ENCODE measurements around the gene TBXAS1.

The TBXAS1 gene

DNA sequence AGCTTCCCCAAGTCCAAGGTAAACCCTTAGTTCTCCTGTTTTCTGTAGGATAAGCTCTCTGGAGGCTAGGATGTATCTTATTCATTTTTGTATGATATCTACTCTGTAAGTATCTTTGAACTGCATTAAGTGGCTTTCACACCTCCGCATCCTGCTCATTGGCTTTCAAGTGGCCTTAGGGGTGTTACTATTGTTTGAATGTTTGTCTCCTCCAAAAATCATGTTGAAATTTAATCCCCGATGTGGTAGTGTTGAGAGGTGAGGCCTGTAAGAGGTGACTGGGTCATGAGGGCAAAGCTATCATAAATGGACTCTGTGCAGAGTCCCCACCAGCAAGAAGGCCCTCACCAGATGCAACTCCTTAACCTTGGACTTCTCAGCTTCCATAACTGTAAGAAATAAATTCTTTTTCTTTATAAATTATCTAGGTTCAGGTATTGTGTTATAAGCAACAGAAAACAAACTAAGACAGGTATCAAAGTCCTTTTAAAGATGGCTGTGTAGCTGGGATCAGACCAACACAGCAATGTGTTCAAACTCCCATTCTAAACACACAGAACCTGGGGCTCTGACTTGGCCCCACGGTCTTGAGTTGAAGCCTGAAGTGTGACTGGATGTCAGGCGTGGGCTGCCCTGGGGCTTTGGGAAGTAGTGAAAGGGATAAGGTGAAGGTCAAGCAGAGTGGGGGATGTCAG, 25.9 kb downstream of the TBXAS1 start:
- DNase-seq (ENCODE audit: low read depth in 2 of 2) = no peak

DNA sequence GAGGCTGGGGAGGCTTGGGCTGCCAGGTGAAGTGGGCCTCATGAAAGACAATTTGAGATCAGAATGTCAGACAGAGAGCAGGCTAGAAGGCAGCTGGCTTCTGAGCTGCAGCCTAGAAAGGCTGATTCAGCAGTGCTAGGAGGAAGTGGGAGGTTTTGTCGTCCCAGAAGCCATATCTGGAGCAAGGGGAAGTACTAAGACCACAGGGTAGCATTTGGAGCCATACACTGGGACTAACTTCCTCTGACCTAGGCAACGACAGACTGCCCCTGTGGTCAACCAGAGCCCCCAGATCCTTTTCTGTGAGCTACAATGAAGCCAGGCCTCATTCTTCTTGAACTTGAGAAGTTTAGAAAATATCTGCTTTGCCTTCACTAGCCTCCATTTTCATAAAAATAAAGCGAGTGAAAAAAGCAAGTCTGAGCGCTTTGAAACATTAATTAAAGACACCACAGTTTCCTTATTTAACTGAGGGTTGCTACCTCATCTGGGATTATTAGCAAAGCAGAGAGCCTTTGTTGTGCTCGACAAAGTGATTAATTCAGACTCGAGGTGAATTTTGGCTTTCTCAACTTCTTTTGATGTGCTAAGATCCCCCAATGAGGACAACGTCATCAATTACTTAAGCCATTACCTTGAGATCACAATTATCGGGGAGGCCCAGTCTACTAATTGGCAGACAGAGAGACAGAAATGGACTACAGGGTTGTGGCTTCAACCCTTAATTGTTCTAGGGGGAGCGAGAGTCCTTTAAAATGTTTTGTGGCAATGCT, 26.6 kb downstream of the TBXAS1 start:
- no peak for DNase-seq (ENCODE audit: low read depth in 2 of 2)

- DNase-seq (ENCODE audit: low read depth in 2 of 2) = no peak
These were observed 28.7 kb downstream of the TBXAS1 start for GRCh38 chr7:139857791-139858190.

GRCh38 chr7:139860090-139860775, 31.2 kb downstream of the TBXAS1 start:
- DNase-seq (ENCODE audit: low read depth in 2 of 2) = no peak

GRCh38 chr7:139861803-139862202, 32.7 kb downstream of the TBXAS1 start:
- DNase-seq (ENCODE audit: low read depth in 2 of 2) = no peak

GRCh38 chr7:139866047-139866837, 37.2 kb downstream of the TBXAS1 start:
- no peak for DNase-seq (ENCODE audit: low read depth in 2 of 2)

GRCh38 chr7:139867847-139868246, 38.8 kb downstream of the TBXAS1 start:
- no peak for DNase-seq (ENCODE audit: low read depth in 2 of 2)

DNA sequence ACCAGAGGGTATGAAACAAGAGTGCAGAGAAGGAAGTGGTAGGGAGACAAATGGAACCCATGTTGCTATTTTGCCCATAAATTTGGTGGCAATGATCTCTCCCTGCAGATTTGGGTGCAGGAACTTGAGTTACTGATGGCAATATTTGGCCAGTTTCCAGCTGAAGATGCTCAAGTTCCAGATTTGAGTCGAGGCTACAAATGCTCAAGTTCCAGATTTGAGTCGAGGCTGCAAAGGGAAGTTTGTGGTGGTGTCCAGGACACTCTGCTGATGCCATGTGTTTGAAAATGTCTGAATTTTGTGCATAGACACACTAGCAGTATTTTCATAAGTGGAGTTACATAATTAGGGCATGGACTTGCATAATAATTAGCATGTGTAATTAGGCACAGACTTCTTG, 40.8 kb downstream of the TBXAS1 start:
- DNase-seq (ENCODE audit: low read depth in 2 of 2) = no peak

GRCh38 chr7:139870380-139870779, 41.3 kb downstream of the TBXAS1 start:
- no peak for DNase-seq (ENCODE audit: low read depth in 2 of 2)

GRCh38 chr7:139871331-139871730, 42.3 kb downstream of the TBXAS1 start:
- peak; percentile 43 for DNase-seq (ENCODE audit: low read depth in 2 of 2)

DNA sequence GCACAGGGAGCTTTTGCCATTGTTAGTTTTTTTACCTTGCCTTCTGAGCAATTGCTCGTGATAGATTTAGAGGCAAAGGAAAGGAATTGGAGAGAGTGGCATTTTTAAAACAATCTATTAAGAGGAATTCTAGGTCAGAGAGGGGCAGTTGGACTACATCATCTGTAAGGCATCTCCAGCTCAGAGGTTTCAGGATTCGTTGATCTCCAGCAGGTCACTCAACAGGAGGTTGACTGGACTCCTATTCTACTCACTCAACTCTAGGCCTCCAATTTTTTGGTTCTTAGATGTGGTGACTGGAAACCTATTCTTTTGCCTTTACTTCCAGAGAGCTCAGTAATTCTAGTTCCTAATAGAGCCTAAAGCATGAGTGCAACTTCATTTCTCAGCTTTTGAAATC, 42.8 kb downstream of the TBXAS1 start:
- DNase-seq (ENCODE audit: low read depth in 2 of 2) = no peak

DNA sequence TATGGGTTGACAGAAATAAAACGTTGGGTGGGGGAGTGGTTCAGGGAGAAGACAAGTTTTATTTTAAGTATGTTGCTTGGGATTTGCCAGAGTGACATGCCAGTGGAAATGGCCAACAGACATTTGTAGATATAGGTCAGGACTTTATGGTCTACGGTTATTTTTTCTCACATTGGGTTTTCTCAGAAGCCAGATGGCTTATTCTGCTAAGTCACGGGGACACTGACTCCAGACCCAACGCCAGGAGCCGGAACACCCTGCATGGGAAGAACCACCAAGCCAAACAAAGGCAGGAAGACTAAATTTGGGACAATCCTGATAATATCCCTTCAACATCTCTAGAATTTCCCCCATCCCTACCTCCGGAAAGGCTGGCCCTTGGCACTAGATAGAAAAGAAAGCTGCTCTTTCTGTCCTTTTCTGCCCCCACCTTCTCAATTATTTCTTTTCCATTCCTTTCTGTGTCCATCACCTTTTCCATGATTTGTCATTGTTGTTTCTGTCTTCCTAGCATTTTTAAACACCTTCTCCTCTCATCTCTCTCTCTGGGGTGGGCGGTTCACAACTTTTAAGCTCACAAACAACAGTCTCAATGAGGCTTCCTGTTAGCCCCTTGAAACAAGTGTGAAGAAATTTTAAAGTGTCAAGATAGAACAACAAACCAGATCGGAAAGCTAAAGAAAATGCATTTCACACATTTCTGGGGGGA, 44.7 kb downstream of the TBXAS1 start:
- no peak for DNase-seq (ENCODE audit: low read depth in 2 of 2)

GRCh38 chr7:139874302-139874629, 45.2 kb downstream of the TBXAS1 start:
- no peak for DNase-seq (ENCODE audit: low read depth in 2 of 2)

- DNase-seq (ENCODE audit: low read depth in 2 of 2) = no peak
These were observed 46.8 kb downstream of the TBXAS1 start for GRCh38 chr7:139875821-139876241.

DNA sequence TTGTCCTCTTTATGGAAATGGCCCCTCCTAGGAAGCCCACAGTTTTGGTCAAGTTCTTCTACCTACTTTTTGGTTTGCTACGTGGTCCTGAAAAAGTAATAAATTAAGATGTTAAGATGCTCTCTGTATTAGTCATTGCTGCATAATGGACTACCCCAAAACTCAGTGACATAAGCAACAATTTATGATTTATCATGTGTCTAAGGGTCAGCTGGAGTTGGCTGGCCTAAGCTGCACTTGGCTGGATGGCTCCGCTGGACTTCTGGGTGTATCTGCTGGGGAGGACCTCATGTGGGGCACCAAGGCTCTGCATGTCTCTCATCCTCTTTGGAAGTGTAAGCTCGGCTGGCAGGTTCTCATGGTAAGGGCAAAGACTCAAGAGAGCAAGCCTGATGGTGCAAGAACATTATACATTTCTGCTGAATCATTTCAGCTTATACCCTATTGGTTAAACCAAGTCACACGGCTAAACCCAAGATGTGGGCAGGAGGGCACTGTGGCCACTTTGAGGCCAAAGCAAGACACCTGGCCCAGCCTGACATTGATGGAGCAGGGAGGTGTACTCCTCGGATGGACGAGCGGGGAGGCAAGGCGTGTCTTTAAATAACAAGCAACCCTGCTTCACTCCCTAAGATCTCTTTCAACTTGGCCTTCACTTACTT, 47.7 kb downstream of the TBXAS1 start:
- no peak for DNase-seq (ENCODE audit: low read depth in 2 of 2)

GRCh38 chr7:139883814-139884213, 54.8 kb downstream of the TBXAS1 start:
- DNase-seq (ENCODE audit: low read depth in 2 of 2) = no peak

- DNase-seq (ENCODE audit: low read depth in 2 of 2) = no peak
These were observed 55.4 kb downstream of the TBXAS1 start for GRCh38 chr7:139884441-139884840.

DNA sequence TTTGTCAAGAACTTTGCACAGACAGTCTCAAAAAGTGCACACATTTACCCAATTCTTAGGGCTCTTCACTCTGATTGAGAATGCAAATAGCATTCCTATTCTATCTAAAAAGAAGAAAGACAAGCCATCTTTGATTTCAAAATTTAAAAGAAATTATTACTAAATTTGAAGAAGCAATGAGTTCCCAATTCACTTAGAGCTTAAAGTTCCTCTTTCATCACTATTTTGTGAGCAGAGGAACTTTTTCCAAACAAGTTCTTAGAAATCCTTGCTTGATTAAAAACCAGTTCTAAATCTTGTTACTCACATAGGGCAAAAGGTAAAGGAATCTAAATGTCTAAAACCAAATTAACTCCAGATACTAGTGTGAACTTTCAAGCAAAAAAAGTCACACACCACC, 56.4 kb downstream of the TBXAS1 start:
- no peak for DNase-seq (ENCODE audit: low read depth in 2 of 2)

DNA sequence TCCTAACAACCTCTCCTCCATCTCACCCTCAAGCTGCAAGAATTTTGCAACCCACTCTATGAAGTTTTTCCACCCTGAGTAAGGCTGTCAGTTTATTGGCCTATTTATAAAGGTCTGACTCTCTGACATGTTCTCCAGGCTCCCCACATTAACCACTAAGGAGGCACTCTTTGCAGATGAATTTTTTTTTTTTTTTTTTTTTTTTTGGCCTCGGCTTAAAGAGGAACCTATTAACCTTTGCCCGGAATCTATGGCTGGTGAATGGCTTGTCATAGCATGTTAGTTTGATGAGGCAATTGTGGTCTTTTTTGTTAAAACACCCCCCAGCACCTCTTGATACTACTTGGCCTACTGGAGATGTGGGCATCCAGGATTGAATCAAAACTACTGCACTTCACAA, 57.1 kb downstream of the TBXAS1 start:
- no peak for DNase-seq (ENCODE audit: low read depth in 2 of 2)

- no peak for DNase-seq (ENCODE audit: low read depth in 2 of 2)
These were observed 57.8 kb downstream of the TBXAS1 start for GRCh38 chr7:139886899-139887298.

GRCh38 chr7:139887992-139888481, 59.0 kb downstream of the TBXAS1 start:
- DNase-seq (ENCODE audit: low read depth in 2 of 2) = no peak
